Parathyroid adenoma (tissue), 2 donors: ENCODE data around the gene PGS1.

ENCODE experiments used
- H2AFZ ChIP-seq: fragments of 300-600 bp; sonication (generic); one replicate; pipeline ENCODE4 v1.7.0; 2017; ENCODE audit warnings: antibody characterized with exemption, mild to moderate bottlenecking
- H3K27ac ChIP-seq: fragments of 300-600 bp; sonication (generic); one replicate; pipeline ENCODE4 v1.7.0; 2017
- H3K27me3 ChIP-seq: fragments of 300-600 bp; sonication (generic); one replicate; pipeline ENCODE4 v1.7.0; 2017; ENCODE audit warnings: low read length; ENCODE audit not compliant: control insufficient read depth, insufficient read depth
- H3K36me3 ChIP-seq: fragments of 300-600 bp; sonication (generic); one replicate; pipeline ENCODE4 v1.7.0; 2017; ENCODE audit warnings: low read length; ENCODE audit not compliant: control insufficient read depth, insufficient read depth
- H3K4me1 ChIP-seq: fragments of 300-600 bp; sonication (generic); one replicate; pipeline ENCODE4 v1.7.0; 2017; ENCODE audit warnings: control low read depth
- H3K4me2 ChIP-seq: fragments of 300-600 bp; sonication (generic); one replicate; pipeline ENCODE4 v1.7.0; 2017; ENCODE audit warnings: low read length
- H3K4me3 ChIP-seq: fragments of 300-600 bp; sonication (generic); one replicate; pipeline ENCODE4 v1.7.0; 2017; ENCODE audit warnings: low read depth, low read length
- H3K79me2 ChIP-seq: fragments of 300-600 bp; sonication (generic); one replicate; pipeline ENCODE4 v1.7.0; 2017; ENCODE audit warnings: control low read depth
- H3K9ac ChIP-seq: fragments of 300-600 bp; sonication (generic); one replicate; pipeline ENCODE4 v1.7.0; 2017; ENCODE audit warnings: mild to moderate bottlenecking
- H3K9me3 ChIP-seq: fragments of 300-600 bp; sonication (generic); one replicate; pipeline ENCODE4 v1.7.0; 2017; ENCODE audit warnings: low read length; ENCODE audit not compliant: control insufficient read depth
- TF ChIP-seq, protein P1 (sequence below): fragments of 300-600 bp; sonication (generic); IDR thresholded peaks from one replicate; pipeline ENCODE4 v1.7.0; 2017; ENCODE audit warnings: antibody characterized with exemption, mild to moderate bottlenecking
- donor health status: primary hyperparathyroidism.

PGS1 gene

DNA sequence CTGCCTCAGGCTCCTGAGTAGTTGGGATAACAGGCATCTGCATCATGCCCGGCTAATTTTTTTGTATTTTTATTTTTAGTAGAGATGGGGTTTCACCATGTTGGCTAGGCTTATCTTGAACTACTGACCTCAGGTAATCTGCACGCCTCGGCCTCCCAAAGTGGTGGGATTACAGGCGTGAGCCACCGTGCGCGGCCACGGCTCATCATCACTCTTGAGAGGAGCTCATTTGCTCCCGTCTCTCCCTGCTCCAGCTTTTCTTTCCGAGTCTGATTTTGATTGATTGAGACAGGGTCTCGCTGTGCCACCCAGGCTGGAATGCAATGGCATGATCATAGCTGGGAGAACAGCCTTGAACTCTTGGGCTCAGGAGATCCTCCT is 12.6 kb downstream of the PGS1 start:
- Histone ChIP-seq H3K9me3 (no peaks in the 10 kb centered on the region), H2AFZ (no peak overlapping the region), H3K27ac (no peak overlapping the region), H3K36me3 (no peaks in the 10 kb centered on the region), H3K9ac (no peak overlapping the region), H3K27me3 (no peaks in the 10 kb centered on the region), H3K4me1 (peaks cover 9% of the 10 kb centered on the region), H3K79me2 (peaks cover 86% of the 10 kb centered on the region), H3K4me2 (no peak overlapping the region), H3K4me3 (no peak overlapping the region)
- TF ChIP-seq, protein P1, sequence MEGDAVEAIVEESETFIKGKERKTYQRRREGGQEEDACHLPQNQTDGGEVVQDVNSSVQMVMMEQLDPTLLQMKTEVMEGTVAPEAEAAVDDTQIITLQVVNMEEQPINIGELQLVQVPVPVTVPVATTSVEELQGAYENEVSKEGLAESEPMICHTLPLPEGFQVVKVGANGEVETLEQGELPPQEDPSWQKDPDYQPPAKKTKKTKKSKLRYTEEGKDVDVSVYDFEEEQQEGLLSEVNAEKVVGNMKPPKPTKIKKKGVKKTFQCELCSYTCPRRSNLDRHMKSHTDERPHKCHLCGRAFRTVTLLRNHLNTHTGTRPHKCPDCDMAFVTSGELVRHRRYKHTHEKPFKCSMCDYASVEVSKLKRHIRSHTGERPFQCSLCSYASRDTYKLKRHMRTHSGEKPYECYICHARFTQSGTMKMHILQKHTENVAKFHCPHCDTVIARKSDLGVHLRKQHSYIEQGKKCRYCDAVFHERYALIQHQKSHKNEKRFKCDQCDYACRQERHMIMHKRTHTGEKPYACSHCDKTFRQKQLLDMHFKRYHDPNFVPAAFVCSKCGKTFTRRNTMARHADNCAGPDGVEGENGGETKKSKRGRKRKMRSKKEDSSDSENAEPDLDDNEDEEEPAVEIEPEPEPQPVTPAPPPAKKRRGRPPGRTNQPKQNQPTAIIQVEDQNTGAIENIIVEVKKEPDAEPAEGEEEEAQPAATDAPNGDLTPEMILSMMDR = no peak

DNA sequence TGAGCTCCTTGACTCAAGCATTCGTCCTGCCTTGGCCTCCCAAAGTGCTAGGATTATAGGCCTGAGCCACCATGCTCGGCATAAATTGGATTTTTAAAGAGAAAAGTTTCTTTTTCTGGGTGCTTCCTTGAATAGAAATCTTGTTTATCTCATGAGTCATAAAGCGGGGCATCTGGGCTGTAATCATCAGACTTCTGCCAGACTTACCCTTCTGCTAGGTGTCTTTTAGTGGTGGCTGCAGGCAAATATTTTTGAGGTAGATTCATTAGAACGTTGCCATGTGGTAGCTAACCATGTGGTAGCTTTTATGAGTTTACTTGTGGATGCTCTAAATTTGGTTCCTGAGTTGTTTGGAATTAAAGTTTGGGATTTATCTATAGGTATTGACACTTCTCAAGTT is 13.4 kb downstream of the PGS1 start:
- H3K9me3 ChIP-seq = no peaks in the 10 kb centered on the region
- peaks cover 89% of the 10 kb centered on the region for H3K79me2 ChIP-seq
- no peaks in the 10 kb centered on the region for H3K36me3 ChIP-seq
- no peak overlapping the region for H3K27ac ChIP-seq
- TF ChIP-seq, protein P1 = no peak
- H3K4me3 ChIP-seq = no peak overlapping the region
- H3K9ac ChIP-seq = no peak overlapping the region
- H3K4me1 ChIP-seq = peaks cover 4% of the 10 kb centered on the region
- no peak overlapping the region for H3K4me2 ChIP-seq
- no peaks in the 10 kb centered on the region for H3K27me3 ChIP-seq
- H2AFZ ChIP-seq = no peak overlapping the region

DNA sequence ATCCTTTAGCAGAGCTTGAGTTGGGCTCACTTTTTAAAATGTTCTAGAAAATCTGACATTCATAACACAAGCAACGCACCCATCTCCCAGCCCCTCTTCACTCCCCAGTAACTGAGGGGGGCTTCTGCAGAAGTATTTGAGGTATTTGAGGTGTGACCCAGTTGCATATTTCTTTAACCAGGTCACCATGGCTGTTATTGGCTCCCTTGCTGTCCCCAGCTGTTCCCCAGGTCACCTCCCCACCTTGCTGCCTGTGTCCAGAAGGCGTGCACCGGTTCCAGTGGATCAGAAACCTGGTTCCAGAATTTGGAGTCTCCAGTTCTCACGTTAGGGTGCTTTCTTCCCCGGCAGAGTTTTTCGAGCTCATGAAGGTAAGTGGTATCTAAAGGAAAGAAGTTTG is 13.8 kb downstream of the PGS1 start:
- H3K4me2 ChIP-seq = no peak overlapping the region
- no peak overlapping the region for H3K27ac ChIP-seq
- no peaks in the 10 kb centered on the region for H3K36me3 ChIP-seq
- H3K9ac ChIP-seq = no peak overlapping the region
- H2AFZ ChIP-seq = no peak overlapping the region
- H3K4me1 ChIP-seq = peaks cover 4% of the 10 kb centered on the region
- H3K4me3 ChIP-seq = no peak overlapping the region
- no peaks in the 10 kb centered on the region for H3K27me3 ChIP-seq
- peaks cover 90% of the 10 kb centered on the region for H3K79me2 ChIP-seq
- TF ChIP-seq, protein P1 = no peak
- no peaks in the 10 kb centered on the region for H3K9me3 ChIP-seq

DNA sequence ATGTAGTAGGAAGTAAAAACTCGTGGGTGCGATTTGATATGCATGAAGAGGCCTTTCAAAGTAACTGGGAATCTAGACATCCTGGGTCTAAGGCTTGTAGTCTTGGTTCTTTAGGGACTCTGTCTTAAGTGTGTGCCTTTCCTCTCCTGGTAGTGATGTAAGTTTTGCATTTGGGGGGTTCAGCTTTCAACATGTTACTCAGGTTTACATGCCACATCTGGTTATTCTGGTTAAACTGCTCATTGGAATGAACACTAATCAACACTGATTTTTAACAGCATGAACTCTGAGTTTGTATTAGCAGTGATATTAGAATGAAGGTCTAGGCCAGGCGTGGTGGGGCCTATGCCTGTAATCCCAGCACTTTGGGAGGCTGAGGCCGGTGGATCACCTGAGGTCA is 15.1 kb downstream of the PGS1 start:
- Histone ChIP-seq H3K9ac (no peak overlapping the region), H3K4me3 (no peak overlapping the region), H3K27me3 (no peaks in the 10 kb centered on the region), H3K4me2 (no peak overlapping the region), H2AFZ (no peak overlapping the region), H3K4me1 (peaks cover 4% of the 10 kb centered on the region), H3K9me3 (no peaks in the 10 kb centered on the region), H3K79me2 (peaks cover 95% of the 10 kb centered on the region), H3K36me3 (no peaks in the 10 kb centered on the region), H3K27ac (no peak overlapping the region)
- TF ChIP-seq, protein P1 = no peak

DNA sequence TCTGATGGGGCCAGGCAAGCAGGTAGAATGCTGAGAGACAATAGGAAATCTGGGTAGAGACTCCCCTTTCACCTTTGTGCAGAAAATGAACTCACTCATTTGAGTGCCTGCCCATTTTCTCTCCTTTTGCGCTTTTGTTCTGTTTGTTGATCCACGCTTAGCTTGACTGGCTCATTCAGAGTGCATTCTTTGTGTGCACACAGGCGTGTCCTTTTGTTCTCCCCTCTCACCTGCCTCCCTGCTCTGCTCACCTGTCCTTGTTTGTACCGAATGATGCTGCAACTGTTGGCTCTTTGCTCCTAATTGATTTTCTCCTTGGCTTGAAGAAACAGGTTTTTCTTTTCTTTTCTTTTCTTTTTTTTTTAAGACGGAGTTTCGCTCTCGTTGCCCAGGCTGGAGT is 15.8 kb downstream of the PGS1 start:
- Histone ChIP-seq H3K27me3 (no peaks in the 10 kb centered on the region), H3K4me3 (no peak overlapping the region), H3K27ac (no peak overlapping the region), H3K9ac (no peak overlapping the region), H3K79me2 (peaks cover 95% of the 10 kb centered on the region), H3K4me1 (peaks cover 4% of the 10 kb centered on the region), H3K9me3 (no peaks in the 10 kb centered on the region), H2AFZ (no peak overlapping the region), H3K4me2 (no peak overlapping the region), H3K36me3 (no peaks in the 10 kb centered on the region)
- TF ChIP-seq, protein P1 = no peak
